HG02623 (cell line): ENCODE results near the gene CCL7.

ENCODE experiments used
- ATAC-seq: cut with Tn5 transposase; IDR thresholded peaks from one replicate; pipeline ENCODE4 v1.9.1; 2021; ENCODE audit warnings: moderate library complexity; ENCODE audit not compliant: unreplicated experiment

The CCL7 gene

GRCh38 chr17:34283571-34283970, 13.6 kb downstream of the CCL7 start:
- ATAC-seq = no peak

DNA sequence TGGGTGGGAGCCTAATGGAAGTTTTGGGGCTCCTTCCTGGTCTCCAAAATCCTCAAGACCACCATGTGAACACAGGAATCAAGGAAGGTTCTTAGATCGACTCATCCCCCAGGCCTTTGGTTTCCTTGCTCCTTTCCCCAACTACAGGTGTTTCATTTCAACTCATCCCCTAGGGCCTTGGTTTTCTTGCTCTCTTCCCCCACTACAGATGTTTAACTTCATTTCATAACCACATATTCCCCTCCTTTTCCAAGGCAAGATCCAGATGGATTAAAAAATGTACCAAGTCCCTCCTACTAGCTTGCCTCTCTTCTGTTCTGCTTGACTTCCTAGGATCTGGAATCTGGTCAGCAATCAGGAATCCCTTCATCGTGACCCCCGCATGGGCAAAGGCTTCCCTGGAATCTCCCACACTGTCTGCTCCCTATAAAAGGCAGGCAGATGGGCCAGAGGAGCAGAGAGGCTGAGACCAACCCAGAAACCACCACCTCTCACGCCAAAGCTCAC, 15.3 kb downstream of the CCL7 start, which contains the start of gene CCL11:
TSS of gene CCL11 (plus strand) at position 457 of the 507 bp plus-strand sequence. CDS start 67 bp downstream, outside the sequence.
- no peak for ATAC-seq

DNA sequence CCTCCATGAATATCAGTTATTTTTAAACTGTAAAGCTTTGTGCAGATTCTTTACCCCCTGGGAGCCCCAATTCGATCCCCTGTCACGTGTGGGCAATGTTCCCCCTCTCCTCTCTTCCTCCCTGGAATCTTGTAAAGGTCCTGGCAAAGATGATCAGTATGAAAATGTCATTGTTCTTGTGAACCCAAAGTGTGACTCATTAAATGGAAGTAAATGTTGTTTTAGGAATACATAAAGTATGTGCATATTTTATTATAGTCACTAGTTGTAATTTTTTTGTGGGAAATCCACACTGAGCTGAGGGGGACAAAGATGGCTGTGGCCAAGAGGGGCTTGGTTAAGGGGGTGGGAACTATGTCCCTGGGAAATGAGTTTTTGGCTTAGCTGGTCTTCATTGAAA, 17.9 kb downstream of the CCL7 start:
- ATAC-seq = no peak

- no peak for ATAC-seq
Measured at GRCh38 chr17:34290586-34290985, 20.6 kb downstream of the CCL7 start.

- ATAC-seq = no peak
Measured at GRCh38 chr17:34291721-34292348, 21.8 kb downstream of the CCL7 start.

- ATAC-seq = no peak
Measured at GRCh38 chr17:34299027-34299426, 29.0 kb downstream of the CCL7 start.

GRCh38 chr17:34299956-34300577, 30.0 kb downstream of the CCL7 start:
- ATAC-seq = no peak

GRCh38 chr17:34300652-34301370, 30.8 kb downstream of the CCL7 start:
- ATAC-seq = no peak

DNA sequence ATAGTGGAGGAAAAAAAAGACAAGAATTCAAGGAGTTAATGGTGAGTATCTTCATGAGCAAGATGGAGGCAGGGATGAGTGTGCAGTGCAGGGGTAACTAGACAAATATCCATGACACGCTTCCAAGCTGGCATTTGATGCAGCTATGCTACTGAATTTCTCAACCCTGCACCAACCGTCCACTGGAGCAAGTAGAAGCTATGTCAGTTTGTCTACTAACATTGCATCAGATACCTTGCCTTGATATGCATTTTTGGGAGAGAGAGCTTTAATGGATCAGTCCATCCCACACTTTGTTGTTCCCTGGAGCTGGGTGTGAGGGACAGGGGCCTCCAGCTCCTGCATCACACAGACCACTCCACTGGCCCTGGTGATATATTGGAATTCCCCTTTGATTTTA, 32.0 kb downstream of the CCL7 start:
- no peak for ATAC-seq

DNA sequence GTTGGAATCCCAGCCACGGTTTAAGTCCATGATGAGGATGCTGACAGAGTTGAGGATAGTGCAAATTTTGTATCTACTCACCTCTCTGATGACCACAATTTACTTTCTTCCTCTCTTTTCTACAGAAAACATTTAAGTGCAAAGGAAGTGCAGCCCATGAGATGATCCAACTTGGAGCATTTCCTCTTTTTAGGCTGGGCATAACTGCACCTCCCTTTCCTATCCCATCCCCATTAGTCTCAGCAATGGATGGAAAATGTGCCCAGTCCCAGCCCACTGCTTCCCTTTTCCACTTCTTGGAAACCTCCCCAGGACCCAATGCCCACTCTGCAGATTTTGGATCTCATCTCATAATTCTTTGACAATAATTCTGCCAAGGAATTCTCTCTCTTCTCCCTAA, 32.6 kb downstream of the CCL7 start:
- ATAC-seq = no peak

DNA sequence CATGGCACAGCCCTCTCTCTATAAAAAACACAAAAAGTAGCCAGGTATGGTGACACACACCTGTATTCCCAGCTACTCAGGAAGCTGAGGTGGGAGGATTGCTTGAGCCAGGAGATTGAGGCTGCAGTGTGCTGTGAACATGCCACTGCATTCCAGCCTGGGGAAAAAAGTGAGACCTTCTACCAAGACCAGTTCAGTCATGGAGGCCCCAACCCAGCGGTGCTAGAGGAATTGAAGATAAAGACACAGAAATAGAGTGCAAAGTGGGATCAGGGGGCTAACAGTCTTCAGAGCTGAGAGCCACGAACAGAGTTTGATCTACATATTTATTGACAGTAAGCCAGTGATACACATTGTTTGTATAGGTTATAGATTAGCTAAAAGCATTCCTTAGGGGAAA, 33.6 kb downstream of the CCL7 start:
- ATAC-seq = no peak

DNA sequence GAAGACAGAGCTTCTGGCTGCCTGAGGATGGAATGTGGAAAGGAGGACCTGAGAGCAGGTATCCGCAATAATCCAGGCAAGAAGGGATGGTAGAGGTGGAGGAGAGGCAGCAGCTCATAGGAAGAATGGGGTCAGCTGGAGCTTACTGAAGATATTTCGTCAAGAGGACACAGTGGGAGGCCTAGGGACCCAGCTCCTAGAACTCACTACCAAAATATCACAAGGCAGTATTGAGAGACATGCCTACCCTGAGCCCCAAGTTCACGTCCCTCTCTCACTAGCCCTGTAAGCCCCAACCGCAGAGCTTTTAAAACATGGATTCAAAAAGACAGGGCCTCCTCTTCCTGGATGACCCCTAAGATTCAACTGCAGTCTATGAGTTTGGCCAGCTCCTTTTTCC, 35.0 kb downstream of the CCL7 start:
- no peak for ATAC-seq

DNA sequence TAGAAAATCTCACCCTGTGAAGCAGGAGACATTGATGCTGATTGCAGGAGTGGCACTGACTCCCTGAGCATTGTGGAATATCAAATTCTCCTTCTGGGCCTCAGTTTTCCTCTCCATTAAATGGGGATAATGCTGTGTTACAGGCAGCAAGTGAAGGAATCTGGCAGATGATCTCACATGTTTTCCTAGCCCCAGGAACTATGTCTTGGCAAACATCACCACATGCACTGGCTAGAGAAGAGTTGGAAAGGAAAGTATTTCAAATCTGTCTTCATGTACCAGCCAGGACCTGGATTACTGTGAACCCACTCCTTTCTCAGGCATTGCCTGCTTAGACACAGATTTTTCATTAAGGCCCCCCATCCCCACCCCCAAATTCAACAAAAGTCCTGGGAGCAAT, 35.6 kb downstream of the CCL7 start:
- no peak for ATAC-seq

DNA sequence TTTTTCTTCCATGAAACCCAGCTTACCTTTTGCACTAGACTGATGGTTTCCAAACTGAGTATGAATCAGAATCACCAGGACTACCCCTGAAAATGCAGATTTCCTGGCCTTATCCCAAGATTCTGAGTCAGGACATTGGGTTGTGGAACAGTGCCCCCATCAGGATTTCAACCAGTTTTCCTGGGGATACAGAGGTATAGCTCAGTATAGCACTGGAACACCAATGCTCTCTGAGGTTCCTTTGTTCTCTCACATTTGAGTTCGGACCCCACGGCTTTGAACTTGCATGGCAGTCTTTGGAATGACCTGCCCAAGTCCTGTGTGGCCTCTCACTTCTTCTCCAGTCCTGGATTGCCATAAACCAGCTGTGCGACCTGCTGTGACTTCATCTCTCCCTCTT, 36.4 kb downstream of the CCL7 start:
- ATAC-seq = no peak

GRCh38 chr17:34307110-34307509, 37.1 kb downstream of the CCL7 start:
- ATAC-seq = no peak

DNA sequence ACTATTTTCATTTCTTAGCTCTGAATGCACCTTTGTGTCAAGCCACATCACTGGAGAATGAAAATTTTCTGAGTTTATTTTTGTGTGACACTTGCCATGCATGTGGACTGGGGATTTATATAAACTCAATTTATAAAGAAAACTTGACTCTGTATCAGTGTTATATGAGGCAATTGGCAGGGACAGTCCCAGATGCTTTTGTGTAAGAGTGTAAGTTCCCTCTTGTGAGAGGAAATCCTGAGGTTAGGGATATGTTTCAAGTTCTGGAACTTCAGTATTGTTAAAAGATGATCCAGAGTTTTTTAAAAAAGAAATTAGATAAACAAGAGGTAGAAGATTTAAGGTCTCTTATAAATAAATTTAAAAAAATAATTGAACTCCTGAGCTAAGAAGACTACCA, 38.4 kb downstream of the CCL7 start:
- ATAC-seq = no peak

- no peak for ATAC-seq
Measured at GRCh38 chr17:34311291-34311690, 41.3 kb downstream of the CCL7 start.

DNA sequence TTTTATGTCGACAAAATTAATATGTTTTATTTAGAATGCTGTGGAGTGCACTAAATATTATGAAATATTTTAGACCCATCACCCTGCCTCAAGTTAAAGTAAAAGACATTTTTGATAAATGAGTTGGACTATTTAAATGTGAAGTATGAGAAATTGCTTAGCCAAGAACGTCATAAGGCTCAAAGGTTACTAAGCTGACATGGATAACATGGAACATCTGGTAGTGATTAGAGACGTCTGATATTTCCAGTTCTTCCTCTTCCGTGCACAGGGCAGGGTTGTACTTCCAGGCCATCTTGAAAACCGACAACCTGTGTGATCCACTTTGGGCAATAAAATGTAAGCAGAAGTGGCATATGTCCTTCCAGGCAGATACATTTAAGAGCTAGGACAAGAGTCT, 42.1 kb downstream of the CCL7 start:
- no peak for ATAC-seq

- no peak for ATAC-seq
Measured at GRCh38 chr17:34313164-34313563, 43.1 kb downstream of the CCL7 start.

- ATAC-seq = no peak
Measured at GRCh38 chr17:34314279-34314678, 44.3 kb downstream of the CCL7 start.

DNA sequence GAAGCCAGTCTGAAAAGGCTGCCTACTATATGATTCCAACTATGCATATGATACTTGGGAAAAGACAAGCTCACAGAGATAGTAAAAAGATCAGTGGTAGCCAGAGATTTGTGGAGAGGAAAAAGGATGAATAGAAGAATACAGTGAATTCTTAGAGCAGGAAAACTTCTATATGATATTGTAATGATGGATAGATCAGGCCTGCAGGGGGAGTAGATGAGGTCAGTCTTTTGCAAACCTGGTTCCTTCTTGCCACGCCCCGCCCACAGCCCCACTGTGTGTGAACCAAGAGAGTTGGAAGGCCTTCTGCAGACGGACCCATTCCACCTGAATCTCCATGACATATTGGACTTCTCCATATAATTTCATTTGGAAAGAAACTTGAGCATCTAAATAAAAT, 48.5 kb downstream of the CCL7 start:
- no peak for ATAC-seq

DNA sequence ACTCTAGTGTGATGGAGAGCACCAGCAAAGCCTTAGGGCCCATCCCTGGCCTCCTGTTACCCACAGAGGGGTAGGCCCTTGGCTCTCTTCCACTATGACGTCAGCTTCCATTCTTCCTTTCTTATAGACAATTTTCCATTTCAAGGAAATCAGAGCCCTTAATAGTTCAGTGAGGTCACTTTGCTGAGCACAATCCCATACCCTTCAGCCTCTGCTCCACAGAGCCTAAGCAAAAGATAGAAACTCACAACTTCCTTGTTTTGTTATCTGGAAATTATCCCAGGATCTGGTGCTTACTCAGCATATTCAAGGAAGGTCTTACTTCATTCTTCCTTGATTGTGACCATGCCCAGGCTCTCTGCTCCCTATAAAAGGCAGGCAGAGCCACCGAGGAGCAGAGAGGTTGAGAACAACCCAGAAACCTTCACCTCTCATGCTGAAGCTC, 49.0 kb downstream of the CCL7 start, which contains the start of gene CCL8:
TSS of gene CCL8 (plus strand) at position 397 of the 445 bp plus-strand sequence. CDS start 67 bp downstream, outside the sequence.
- no peak for ATAC-seq
